A549 (cell line): ENCODE data around the gene RAB23. TPM values are rescaled to one million over a fixed set of nuclear protein-coding genes. Genes with fewer than 3 reads are reported as not detected.

Experiments
- ATAC-seq, 2 experiments: fragments of 200-7000 bp in 1 of 2; fragments of >200 bp in 1 of 2; cut with Nextera tagmentation in 1 of 2; cut with Tn5 transposase in 1 of 2; 3 replicates each; pipeline versions ENCODE4 v1.8.0 to v1.9.1; 2018 to 2020; ENCODE audit warnings: mild to moderate bottlenecking in 1 of 2, moderate library complexity in 1 of 2
- CTCF ChIA-PET: fragments of 300-600 bp; sonication (Branson Sonifier 250); formaldehyde crosslinking; extraction: SDS; loops from one replicate; lab custom pipeline; 2021; ENCODE audit warnings: antibody characterized with exemption, inconsistent platforms; lab: Yijun Ruan, JAX
- POLR2A ChIA-PET: fragments of 350-600 bp; formaldehyde crosslinking; extraction: SDS; loops from one replicate; lab custom pipeline; 2021; ENCODE audit warnings: antibody characterized with exemption, inconsistent platforms; lab: Yijun Ruan, JAX
- DNase-seq, 2 experiments: peaks; one replicate each; pipeline versions ENCODE4 v3.0.0 to v3.0.0-alpha.2; 2011 to 2016; ENCODE audit warnings: low read depth in 1 of 2, low spot score in 1 of 2
- FAIRE-seq: peaks from 2 replicates; lab custom pipeline; 2011; peaks lifted over from hg19 to GRCh38; lab: Jason Lieb, UNC
- H3K27ac ChIP-seq, 2 experiments: fragments of >200 bp; sonication (Bioruptor Twin); formaldehyde crosslinking; 3 replicates each; pipeline ENCODE4 v1.5.1; 2016 to 2017
- H3K4me1 ChIP-seq: fragments of >200 bp; sonication (Bioruptor Twin); formaldehyde crosslinking; 3 replicates; pipeline ENCODE4 v1.6.1; 2016
- H3K4me2 ChIP-seq: fragments of >200 bp; sonication (Bioruptor Twin); formaldehyde crosslinking; 3 replicates; pipeline ENCODE4 v1.6.1; 2016
- H3K4me3 ChIP-seq: fragments of >200 bp; sonication (Bioruptor Twin); formaldehyde crosslinking; 3 replicates; pipeline ENCODE4 v1.5.1; 2016
- H3K9me3 ChIP-seq: fragments of >200 bp; sonication (Bioruptor Twin); formaldehyde crosslinking; 3 replicates; pipeline ENCODE4 v1.6.1; 2016
- CBX8 ChIP-seq: fragments of 200-600 bp; sonication (generic); IDR thresholded peaks from 2 replicates; pipeline ENCODE4 v1.6.1; 2016
- CHD2 ChIP-seq: fragments of 150-350 bp; IDR thresholded peaks from 2 replicates; pipeline ENCODE4 v1.6.1; 2014; ENCODE audit warnings: low read length; ENCODE audit not compliant: partially characterized antibody
- EP300 ChIP-seq, 2 experiments: fragments of >200 bp; sonication (Bioruptor Twin); formaldehyde crosslinking; IDR thresholded peaks; 2 replicates in 1 of 2; 3 replicates in 1 of 2; pipeline ENCODE4 v1.6.1; 2016 to 2017
- ESRRA ChIP-seq: fragments of 150-350 bp; IDR thresholded peaks from 2 replicates; pipeline ENCODE4 v1.6.1; 2014; ENCODE audit warnings: mild to moderate bottlenecking, low read length, borderline replicate concordance
- FOXS1 ChIP-seq: fragments of 250-450 bp; sonication (Bioruptor Pico); IDR thresholded peaks from 2 replicates; pipeline ENCODE4 v1.5.0; 2020; ENCODE audit warnings: mild to moderate bottlenecking, moderate library complexity
- GATA3 ChIP-seq: IDR thresholded peaks from 2 replicates; pipeline ENCODE4 v1.6.1; 2012; ENCODE audit warnings: borderline replicate concordance
- HOXA7 ChIP-seq: fragments of 250-450 bp; sonication (Bioruptor Pico); IDR thresholded peaks from 2 replicates; pipeline ENCODE4 v1.5.0; 2020; ENCODE audit warnings: mild to moderate bottlenecking, moderate library complexity
- JUN ChIP-seq, 2 experiments: fragments of >200 bp; sonication (Bioruptor Twin); formaldehyde crosslinking; IDR thresholded peaks; 2 replicates in 1 of 2; 3 replicates in 1 of 2; pipeline ENCODE4 v1.6.1; 2016 to 2017
- KDM1A ChIP-seq: fragments of 200-600 bp; sonication (generic); IDR thresholded peaks from 2 replicates; pipeline ENCODE4 v1.6.1; 2016; ENCODE audit warnings: low read depth, mild to moderate bottlenecking
- MAFK ChIP-seq: fragments of 450-650 bp; IDR thresholded peaks from 2 replicates; pipeline ENCODE4 v1.6.1; 2014; ENCODE audit not compliant: partially characterized antibody
- MAZ ChIP-seq: fragments of 150-350 bp; IDR thresholded peaks from 2 replicates; pipeline ENCODE4 v1.6.1; 2014; ENCODE audit warnings: antibody characterized with exemption, low read depth, low read length, borderline replicate concordance
- NFE2L2 ChIP-seq: fragments of 150-350 bp; conservative IDR thresholded peaks from 2 replicates; pipeline ENCODE4 v1.6.1; 2014; ENCODE audit warnings: low read length
- PHF8 ChIP-seq: fragments of 200-600 bp; sonication (generic); IDR thresholded peaks from 2 replicates; pipeline ENCODE4 v1.6.1; 2016; ENCODE audit warnings: low read depth, mild to moderate bottlenecking, antibody characterized with exemption, moderate library complexity, borderline replicate concordance
- RAD21 ChIP-seq, 2 experiments: fragments of >200 bp in 1 of 2; sonication (Bioruptor Twin) in 1 of 2; formaldehyde crosslinking in 1 of 2; IDR thresholded peaks in 1 of 2; conservative IDR thresholded peaks in 1 of 2; 2 replicates in 1 of 2; 3 replicates in 1 of 2; pipeline ENCODE4 v1.6.1; 2012 to 2018; ENCODE audit warnings: inconsistent platforms in 1 of 2
- RARB ChIP-seq: fragments of 250-450 bp; sonication (Bioruptor Pico); IDR thresholded peaks from 2 replicates; pipeline ENCODE4 v1.8.0; 2021; ENCODE audit warnings: mild to moderate bottlenecking, moderate library complexity
- RCOR1 ChIP-seq: fragments of 150-350 bp; IDR thresholded peaks from 2 replicates; pipeline ENCODE4 v1.6.1; 2014; ENCODE audit warnings: antibody characterized with exemption, low read length, low read depth
- RNF2 ChIP-seq: fragments of 200-600 bp; sonication (generic); IDR thresholded peaks from 2 replicates; pipeline ENCODE4 v1.6.1; 2016; ENCODE audit warnings: low read depth, mild to moderate bottlenecking, antibody characterized with exemption, moderate library complexity, borderline replicate concordance
- TFCP2L1 ChIP-seq: fragments of 250-450 bp; sonication (Bioruptor Pico); IDR thresholded peaks from 2 replicates; pipeline ENCODE4 v1.5.0; 2021; ENCODE audit warnings: mild to moderate bottlenecking
- ZC3H11A ChIP-seq: fragments of 450-650 bp; IDR thresholded peaks from 2 replicates; pipeline ENCODE4 v1.6.1; 2014; ENCODE audit warnings: antibody characterized with exemption, mild to moderate bottlenecking
- WGBS: methylation state at CpG from one replicate; pipeline ENCODE4 v1.1.6; 2017; ENCODE audit errors: missing lambda C conversion rate; 5-methylcytosine and 5-hydroxymethylcytosine counted together
- polyA plus RNA-seq, 4 experiments: library from polyadenylated mRNA; depleted of rRNA in 3 of 4; stranded (reverse); fragments of >200 nt; fragmentation: RNase III in 1 of 4; extraction: RNeasy Plus Mini Kit Qiagen cat#74134 plus additional on column Dnase treatment in 1 of 4; gene quantifications; 2 replicates in 3 of 4; 3 replicates in 1 of 4; pipeline ENCODE4 v1.2.3, GENCODE V29; 2011 to 2017
- TF ChIP-seq, protein P1 (sequence below): IDR thresholded peaks from 2 replicates; pipeline ENCODE4 v1.6.1; 2012
- TF ChIP-seq, protein P2 (sequence below): fragments of 250-450 bp; sonication (Bioruptor Pico); IDR thresholded peaks from 2 replicates; pipeline ENCODE4 v1.5.0; 2021; ENCODE audit warnings: mild to moderate bottlenecking, moderate library complexity, borderline replicate concordance
- TF ChIP-seq, protein P3 (sequence below): IDR thresholded peaks from 2 replicates; pipeline ENCODE4 v1.6.1; 2012; ENCODE audit warnings: low read depth, borderline replicate concordance

RAB23 gene
- polyA plus RNA-seq, 2 of the 4 experiments (the other 2 are of a cell fraction), result 8.6 to 21.5 TPM

DNA sequence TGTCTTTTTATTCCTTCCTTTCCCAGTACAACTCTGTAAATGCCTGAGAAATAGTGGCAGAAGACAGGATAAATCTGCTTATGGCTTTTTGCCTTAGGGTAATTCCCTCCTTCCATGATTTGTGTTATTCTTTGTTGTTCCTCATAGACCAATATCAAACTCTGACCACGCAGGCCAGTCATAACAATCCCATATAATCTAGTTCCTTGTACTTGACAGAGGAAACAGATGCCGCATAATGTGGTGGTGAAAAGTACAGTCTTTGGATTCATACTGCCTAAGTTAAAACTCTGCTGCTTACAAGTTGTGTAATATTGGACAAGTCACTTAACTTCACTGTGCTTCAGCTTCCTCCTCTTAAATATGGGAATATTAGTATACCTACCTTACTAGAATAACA lies 58.2 kb downstream of the RAB23 start:
- FAIRE-seq, result no peak
- WGBS, result 90% methylated on average over 2 of the region's 2 CpGs
- peaks cover 3% of the 10 kb centered on the region; the same call in 2 of the 3 replicates for H3K9me3 ChIP-seq
- CTCF ChIA-PET, result no interaction called here
- H3K27ac ChIP-seq, result no peak overlapping the region
- DNase-seq, result no peak
- H3K4me2 ChIP-seq, result no peak overlapping the region
- no peak for ATAC-seq
- H3K4me1 ChIP-seq, result no peaks in the 10 kb centered on the region
- POLR2A ChIA-PET, result no interaction called here
- no peak overlapping the region for H3K4me3 ChIP-seq
- TF ChIP-seq, protein P1, sequence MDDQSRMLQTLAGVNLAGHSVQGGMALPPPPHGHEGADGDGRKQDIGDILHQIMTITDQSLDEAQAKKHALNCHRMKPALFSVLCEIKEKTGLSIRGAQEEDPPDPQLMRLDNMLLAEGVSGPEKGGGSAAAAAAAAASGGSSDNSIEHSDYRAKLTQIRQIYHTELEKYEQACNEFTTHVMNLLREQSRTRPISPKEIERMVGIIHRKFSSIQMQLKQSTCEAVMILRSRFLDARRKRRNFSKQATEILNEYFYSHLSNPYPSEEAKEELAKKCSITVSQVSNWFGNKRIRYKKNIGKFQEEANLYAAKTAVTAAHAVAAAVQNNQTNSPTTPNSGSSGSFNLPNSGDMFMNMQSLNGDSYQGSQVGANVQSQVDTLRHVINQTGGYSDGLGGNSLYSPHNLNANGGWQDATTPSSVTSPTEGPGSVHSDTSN, result no peak
- TF ChIP-seq GATA3, result no peak
- TF ChIP-seq NFE2L2, result no peak
- TF ChIP-seq, all 56 proteins: peak for 0

DNA sequence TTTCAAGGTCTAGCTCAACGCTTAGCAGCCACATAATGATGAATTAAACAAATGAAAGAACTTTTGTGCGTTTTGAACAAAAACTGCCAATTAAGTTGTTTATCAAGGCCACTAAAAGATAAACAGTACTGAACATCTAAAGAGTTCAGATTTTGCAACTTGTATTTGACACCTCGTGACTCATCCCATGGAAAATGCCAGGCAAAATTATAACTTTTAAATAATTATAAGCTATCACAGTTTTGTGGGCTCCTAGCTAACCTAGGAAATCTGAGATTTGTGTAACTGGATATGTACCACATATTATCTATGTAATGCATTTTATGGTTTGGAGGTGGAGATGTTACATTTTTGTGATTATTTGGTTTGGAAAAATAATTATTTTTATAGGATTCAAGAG lies 59.6 kb downstream of the RAB23 start:
- peaks cover 3% of the 10 kb centered on the region; the same call in 2 of the 3 replicates for H3K9me3 ChIP-seq
- DNase-seq (no peak), FAIRE-seq (no peak), ATAC-seq (no peak)
- H3K4me3 ChIP-seq, result no peak overlapping the region
- no peaks in the 10 kb centered on the region for H3K4me1 ChIP-seq
- ChIA-PET CTCF (interaction anchor here (0.9 kb wide), 1 partner anchor 155 kb away, joined by 3 read pairs; the partner anchor contains the start of gene PRIM2), POLR2A (interaction anchor here (1.3 kb wide), 1 partner anchor 9 kb away, joined by 6 read pairs; the partner anchor contains the start of gene BAG2)
- TF ChIP-seq, protein P2, sequence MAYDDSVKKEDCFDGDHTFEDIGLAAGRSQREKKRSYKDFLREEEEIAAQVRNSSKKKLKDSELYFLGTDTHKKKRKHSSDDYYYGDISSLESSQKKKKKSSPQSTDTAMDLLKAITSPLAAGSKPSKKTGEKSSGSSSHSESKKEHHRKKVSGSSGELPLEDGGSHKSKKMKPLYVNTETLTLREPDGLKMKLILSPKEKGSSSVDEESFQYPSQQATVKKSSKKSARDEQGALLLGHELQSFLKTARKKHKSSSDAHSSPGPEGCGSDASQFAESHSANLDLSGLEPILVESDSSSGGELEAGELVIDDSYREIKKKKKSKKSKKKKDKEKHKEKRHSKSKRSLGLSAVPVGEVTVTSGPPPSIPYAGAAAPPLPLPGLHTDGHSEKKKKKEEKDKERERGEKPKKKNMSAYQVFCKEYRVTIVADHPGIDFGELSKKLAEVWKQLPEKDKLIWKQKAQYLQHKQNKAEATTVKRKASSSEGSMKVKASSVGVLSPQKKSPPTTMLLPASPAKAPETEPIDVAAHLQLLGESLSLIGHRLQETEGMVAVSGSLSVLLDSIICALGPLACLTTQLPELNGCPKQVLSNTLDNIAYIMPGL (CRISPR knock-in tag), result no peak
- no peak for TF ChIP-seq HOXA7 (CRISPR knock-in tag)
- no peak overlapping the region for H3K27ac ChIP-seq
- 81% methylated on average over 3 of the region's 3 CpGs for WGBS
- H3K4me2 ChIP-seq, result no peak overlapping the region

DNA sequence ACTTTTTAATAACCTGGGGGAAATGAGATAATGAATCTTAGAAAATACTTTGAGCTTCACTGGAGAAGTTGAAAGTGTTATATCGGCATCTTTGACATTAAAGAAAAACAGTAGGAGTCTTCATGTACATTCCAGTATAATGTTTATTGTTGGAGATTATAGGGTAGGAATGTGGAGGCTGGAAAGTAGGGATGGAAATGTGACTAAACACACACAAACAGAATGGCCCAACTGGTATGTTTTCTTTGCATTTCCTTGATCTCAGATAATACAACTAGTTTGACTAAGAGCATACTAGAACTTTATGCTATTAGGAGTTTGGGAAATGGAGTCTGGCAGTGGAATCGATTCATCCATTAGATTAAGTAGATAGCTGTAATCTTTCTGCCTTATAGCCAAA lies 60.1 kb downstream of the RAB23 start:
- H3K4me2 ChIP-seq, result no peak overlapping the region
- POLR2A ChIA-PET, result interaction anchor here (1.3 kb wide), 1 partner anchor 10 kb away, joined by 6 read pairs; the partner anchor contains the start of gene BAG2
- TF ChIP-seq KDM1A (no peak), MAZ (no peak), RARB (no peak), TFCP2L1 (CRISPR knock-in tag) (no peak), HOXA7 (CRISPR knock-in tag) (no peak), JUN (IDR thresholded peaks at IDR 0.05) (no peak), CBX8 (no peak), PHF8 (no peak), RNF2 (no peak), EP300 (IDR thresholded peaks at IDR 0.05) (no peak), RCOR1 (no peak), ZC3H11A (no peak), RAD21 (conservative IDR thresholded peaks at IDR 0.05 in 1 of 2, IDR thresholded peaks at IDR 0.05 in 1 of 2) (no peak), MAFK (no peak), CHD2 (no peak), ESRRA (no peak), FOXS1 (CRISPR knock-in tag) (no peak)
- TF ChIP-seq, protein P3, sequence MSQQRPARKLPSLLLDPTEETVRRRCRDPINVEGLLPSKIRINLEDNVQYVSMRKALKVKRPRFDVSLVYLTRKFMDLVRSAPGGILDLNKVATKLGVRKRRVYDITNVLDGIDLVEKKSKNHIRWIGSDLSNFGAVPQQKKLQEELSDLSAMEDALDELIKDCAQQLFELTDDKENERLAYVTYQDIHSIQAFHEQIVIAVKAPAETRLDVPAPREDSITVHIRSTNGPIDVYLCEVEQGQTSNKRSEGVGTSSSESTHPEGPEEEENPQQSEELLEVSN, result no peak
- peaks cover 3% of the 10 kb centered on the region; the same call in 2 of the 3 replicates for H3K9me3 ChIP-seq
- CTCF ChIA-PET, result interaction anchor here (0.9 kb wide), 1 partner anchor 155 kb away, joined by 3 read pairs; the partner anchor contains the start of gene PRIM2
- FAIRE-seq, result no peak
- no peaks in the 10 kb centered on the region for H3K4me1 ChIP-seq
- H3K4me3 ChIP-seq, result no peak overlapping the region
- no peak overlapping the region for H3K27ac ChIP-seq
- WGBS, result 87% methylated on average over 2 of the region's 2 CpGs
- no peak for ATAC-seq
- no peak for DNase-seq
